IPS-15b (cell line): Measurements from ENCODE around the gene RNPS1.

ENCODE experiments used
- H3K27me3 ChIP-seq: one replicate; pipeline ENCODE4 v1.6.1; 2013; ENCODE audit warnings: low read length; ENCODE audit not compliant: control insufficient read depth, insufficient read depth
- H3K36me3 ChIP-seq: one replicate; pipeline ENCODE4 v1.6.1; 2013; ENCODE audit warnings: low read length; ENCODE audit not compliant: control insufficient read depth, insufficient read depth
- H3K4me1 ChIP-seq: one replicate; pipeline ENCODE4 v1.6.1; 2013; ENCODE audit warnings: mild to moderate bottlenecking, low read length; ENCODE audit not compliant: control insufficient read depth, insufficient read depth
- H3K4me3 ChIP-seq: one replicate; pipeline ENCODE4 v1.5.1; 2013; ENCODE audit warnings: low read depth, low read length
- H3K9ac ChIP-seq: one replicate; pipeline ENCODE4 v1.6.1; 2013; ENCODE audit warnings: low read depth, mild to moderate bottlenecking, low read length
- H3K9me3 ChIP-seq: one replicate; pipeline ENCODE4 v1.6.1; 2013; ENCODE audit warnings: mild to moderate bottlenecking, low read length; ENCODE audit not compliant: control insufficient read depth, insufficient read depth

Gene RNPS1

DNA sequence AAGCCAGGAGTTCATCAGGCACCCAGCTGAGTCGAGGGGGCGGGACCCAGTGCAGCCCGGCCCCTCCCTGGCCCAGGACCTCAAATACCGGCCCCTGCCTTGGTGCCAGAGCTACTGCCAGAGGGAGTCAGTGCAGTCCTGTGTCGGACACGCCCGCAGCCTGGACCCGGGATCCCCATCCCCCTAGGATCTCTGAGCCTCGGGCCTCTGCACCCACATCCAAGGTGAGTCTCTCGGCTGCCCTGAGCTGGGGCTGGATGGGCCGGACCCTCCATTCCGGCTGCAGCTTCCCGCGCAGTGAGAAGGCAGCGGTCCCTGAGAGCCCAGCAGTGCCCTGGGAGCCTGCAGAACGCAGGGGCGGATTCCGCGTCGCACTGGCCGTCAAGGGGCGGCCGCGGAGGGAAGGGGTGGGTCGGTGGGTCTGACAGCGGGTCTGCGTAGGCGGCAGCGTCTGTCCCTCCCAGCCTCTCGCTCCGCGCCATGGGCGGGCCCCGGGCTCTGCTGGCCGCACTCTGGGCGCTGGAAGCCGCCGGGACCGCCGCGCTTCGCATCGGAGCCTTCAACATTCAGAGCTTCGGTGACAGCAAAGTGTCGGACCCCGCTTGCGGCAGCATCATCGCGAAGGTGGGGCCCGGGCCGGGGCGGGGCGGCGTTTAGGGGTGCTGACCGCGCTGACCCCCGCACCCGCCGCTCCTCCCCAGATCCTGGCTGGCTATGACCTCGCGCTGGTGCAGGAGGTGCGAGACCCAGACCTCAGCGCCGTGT, 31.4 kb downstream of the RNPS1 start, which contains the start of gene DNASE1L2:
DNASE1L2 (plus strand) TSS at position 108 of the 765 bp plus-strand sequence; CDS start at position 481, 373 bp downstream.
- H3K36me3 ChIP-seq: peaks cover 41% of the 10 kb centered on the region
- H3K27me3 ChIP-seq: peaks cover 3% of the 10 kb centered on the region
- H3K9me3 ChIP-seq: no peaks in the 10 kb centered on the region
- H3K4me1 ChIP-seq: no peaks in the 10 kb centered on the region
- peak within 1 kb of the TSS; percentile 31 for H3K4me3 ChIP-seq
- no peak within 1 kb of the TSS for H3K9ac ChIP-seq

DNA sequence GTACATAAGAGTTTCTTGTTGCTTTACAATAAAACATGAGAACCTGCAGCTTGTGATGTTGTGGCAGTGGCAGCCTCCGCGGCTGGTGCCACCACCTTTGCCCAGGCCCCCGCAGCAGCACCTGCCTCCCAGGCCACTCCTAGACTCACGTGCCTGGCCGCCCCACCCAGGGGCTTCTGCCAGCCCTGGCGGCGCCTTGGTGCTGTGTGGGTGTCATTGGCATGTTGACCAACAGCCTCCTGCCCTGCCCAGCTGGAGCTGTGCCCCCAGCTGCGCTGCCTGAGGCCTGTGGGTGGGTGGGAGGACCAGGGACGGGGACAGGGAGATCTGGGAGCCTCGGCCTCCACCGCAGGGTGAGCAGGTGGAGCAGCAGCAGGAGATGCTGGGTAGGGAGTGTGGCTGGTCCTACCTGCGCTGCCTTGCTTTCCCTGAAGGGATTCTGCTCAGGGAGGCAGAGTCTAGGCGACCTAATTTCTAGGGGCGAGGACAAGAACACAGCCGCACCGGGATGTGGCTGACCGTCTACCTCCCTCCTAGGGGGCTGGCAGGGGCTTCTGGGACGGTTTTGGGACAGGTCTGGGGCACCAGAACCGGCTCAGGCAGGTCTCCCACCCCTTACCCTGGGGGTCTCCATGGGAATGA, 32.1 kb downstream of the RNPS1 start:
- Histone ChIP-seq H3K27me3 (peaks cover 3% of the 10 kb centered on the region), H3K4me3 (peak overlapping the region; percentile 31), H3K36me3 (peaks cover 45% of the 10 kb centered on the region), H3K4me1 (no peaks in the 10 kb centered on the region), H3K9ac (no peak overlapping the region), H3K9me3 (no peaks in the 10 kb centered on the region)

DNA sequence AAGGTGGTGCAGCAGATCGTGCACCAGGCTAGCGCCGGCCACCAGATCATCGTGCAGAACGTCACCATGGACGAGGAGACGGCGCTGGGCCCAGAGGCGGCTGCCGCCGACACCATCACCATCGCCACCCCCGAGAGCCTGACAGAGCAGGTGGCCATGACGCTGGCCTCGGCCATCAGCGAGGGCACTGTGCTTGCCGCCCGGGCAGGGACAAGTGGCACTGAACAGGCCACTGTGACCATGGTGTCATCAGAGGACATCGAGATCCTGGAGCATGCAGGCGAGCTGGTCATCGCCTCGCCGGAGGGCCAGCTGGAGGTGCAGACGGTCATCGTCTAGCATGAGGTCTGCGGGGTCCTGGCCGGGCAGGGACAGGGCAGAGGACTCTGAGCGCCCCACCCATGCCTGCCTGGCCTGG, 32.7 kb downstream of the RNPS1 start:
- no peak overlapping the region for H3K9ac ChIP-seq
- H3K4me1 ChIP-seq: no peaks in the 10 kb centered on the region
- H3K36me3 ChIP-seq: peaks cover 45% of the 10 kb centered on the region
- H3K9me3 ChIP-seq: no peaks in the 10 kb centered on the region
- peaks cover 3% of the 10 kb centered on the region for H3K27me3 ChIP-seq
- H3K4me3 ChIP-seq: no peak overlapping the region

DNA sequence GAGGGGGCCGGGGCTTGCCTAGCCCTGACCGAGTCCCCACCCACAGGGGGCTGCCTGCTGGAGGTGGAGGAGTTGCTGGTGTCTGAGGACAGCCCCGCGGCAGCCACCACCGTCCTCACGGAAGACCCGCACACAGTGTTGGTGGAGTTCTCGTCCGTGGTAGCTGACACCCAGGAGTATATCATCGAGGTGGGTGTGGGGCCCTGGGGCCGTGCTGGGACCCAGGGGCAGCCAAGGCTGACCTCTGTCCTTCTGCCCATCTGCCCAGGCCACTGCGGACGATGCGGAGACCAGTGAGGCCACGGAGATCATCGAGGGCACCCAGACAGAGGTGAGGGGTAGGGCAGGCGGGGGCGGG, 33.1 kb downstream of the RNPS1 start:
- Histone ChIP-seq H3K9ac (no peak overlapping the region), H3K4me1 (no peaks in the 10 kb centered on the region), H3K4me3 (no peak overlapping the region), H3K36me3 (peaks cover 48% of the 10 kb centered on the region), H3K27me3 (peaks cover 3% of the 10 kb centered on the region), H3K9me3 (no peaks in the 10 kb centered on the region)

DNA sequence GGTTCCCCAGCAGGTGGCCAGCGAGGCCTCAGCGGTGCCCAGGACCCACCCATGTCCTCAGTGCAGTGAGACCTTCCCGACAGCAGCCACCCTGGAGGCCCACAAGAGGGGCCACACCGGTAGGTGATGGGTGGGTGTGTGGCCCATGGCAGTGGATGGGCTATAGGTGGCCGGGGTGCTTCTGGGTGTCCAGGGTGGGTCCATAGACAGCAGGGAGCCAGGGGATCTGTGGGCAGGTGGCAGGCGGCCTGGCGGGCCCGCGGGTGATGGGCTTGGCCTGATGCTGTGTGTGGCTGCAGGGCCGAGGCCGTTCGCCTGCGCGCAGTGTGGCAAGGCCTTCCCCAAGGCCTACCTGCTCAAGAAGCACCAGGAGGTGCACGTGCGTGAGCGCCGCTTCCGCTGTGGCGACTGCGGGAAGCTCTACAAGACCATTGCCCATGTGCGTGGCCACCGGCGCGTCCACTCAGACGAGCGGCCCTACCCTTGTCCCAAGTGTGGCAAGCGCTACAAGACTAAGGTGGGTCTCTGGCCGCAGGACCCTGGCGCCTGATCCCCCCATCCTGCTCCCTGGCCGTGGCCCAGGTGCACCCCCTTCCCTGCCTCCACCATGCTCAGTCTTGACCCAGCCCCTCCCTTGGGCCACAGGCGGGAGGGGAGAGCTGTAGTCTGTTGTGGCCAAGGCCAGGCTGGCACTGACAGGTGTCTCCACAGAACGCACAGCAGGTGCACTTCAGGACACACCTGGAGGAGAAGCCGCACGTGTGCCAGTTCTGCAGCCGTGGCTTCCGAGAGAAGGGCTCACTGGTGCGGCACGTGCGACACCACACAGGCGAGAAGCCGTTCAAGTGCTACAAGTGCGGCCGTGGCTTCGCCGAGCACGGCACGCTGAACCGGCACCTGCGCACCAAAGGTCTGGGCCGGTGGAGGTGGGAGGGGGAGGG, 33.8 kb downstream of the RNPS1 start:
- Histone ChIP-seq H3K4me1 (no peaks in the 10 kb centered on the region), H3K4me3 (no peak overlapping the region), H3K9ac (no peak overlapping the region), H3K27me3 (peaks cover 3% of the 10 kb centered on the region), H3K9me3 (no peaks in the 10 kb centered on the region), H3K36me3 (peaks cover 55% of the 10 kb centered on the region)

DNA sequence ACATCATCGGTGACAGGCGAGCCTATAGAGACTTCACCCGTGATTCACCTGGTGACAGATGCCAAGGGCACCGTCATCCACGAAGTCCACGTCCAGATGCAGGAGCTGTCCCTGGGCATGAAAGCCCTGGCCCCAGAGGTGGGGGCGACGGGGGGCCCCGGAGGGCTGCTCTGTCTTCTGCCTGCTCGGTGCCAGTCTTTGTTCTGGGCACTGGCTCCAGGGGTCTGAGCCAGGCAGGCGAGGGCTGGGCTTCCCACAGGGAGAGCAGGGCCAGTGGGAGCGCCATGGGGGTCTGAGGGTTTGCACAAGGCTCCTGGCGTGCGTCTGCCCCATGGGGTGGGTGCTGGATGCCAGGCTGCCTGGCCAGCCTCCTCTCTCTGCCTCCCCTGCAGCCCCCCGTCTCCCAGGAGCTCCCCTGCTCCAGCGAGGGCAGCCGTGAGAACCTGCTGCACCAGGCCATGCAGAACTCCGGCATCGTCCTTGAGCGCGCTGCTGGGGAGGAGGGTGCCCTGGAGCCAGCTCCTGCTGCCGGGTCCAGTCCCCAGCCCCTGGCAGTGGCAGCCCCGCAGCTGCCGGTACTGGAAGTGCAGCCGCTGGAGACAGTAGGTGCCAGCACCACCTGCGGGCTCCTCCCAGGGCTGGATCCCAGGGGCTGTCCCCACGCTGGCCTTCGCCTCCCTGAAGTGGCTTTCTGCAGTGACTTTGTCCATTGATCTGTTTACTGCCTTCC, 34.7 kb downstream of the RNPS1 start:
- H3K27me3 ChIP-seq: peaks cover 3% of the 10 kb centered on the region
- peaks cover 64% of the 10 kb centered on the region for H3K36me3 ChIP-seq

DNA sequence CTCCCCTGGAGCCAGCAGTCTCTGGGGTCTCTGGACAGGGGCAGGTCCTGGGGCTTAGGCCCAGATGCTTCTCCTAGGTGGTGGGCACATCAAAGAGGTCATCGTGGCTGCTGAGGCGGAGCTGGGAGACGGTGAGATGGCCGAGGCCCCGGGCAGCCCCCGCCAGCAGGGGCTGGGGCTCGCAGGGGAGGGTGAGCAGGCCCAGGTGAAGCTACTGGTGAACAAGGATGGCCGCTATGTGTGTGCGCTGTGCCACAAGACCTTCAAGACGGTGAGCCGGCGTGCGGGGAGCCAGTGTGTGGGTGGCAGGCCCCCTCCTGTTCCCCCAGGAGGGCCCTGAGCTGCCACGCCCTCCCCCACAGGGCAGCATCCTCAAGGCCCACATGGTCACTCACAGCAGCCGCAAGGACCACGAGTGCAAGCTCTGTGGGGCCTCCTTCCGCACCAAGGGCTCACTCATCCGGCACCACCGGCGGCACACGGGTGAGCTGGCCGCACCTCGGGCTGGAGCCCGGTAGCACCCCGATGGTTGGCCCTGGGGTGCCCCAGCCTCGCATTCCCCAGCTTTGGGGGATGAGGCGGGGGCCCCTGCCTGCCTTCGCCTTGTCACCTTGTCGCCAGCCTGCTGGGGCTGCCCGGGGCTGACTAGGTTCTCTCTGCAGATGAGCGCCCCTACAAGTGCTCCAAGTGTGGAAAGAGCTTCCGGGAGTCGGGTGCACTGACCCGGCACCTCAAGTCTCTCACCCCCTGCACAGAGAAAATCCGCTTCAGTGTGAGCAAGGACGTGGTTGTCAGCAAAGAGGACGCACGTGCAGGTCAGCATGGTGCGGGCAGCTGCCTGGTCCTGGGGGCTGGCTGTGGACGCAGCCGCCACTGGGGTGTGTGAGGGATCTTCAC, 35.6 kb downstream of the RNPS1 start:
- H3K27me3 ChIP-seq: no peaks in the 10 kb centered on the region
- H3K9me3 ChIP-seq: no peaks in the 10 kb centered on the region
- H3K36me3 ChIP-seq: peaks cover 66% of the 10 kb centered on the region
- H3K4me3 ChIP-seq: no peak overlapping the region
- H3K9ac ChIP-seq: no peak overlapping the region
- H3K4me1 ChIP-seq: no peaks in the 10 kb centered on the region

More for the DNA sequence above, 34.7 kb downstream of the RNPS1 start:
- Histone ChIP-seq H3K4me3 (no peak overlapping the region), H3K4me1 (no peaks in the 10 kb centered on the region), H3K9ac (no peak overlapping the region), H3K9me3 (no peaks in the 10 kb centered on the region)

DNA sequence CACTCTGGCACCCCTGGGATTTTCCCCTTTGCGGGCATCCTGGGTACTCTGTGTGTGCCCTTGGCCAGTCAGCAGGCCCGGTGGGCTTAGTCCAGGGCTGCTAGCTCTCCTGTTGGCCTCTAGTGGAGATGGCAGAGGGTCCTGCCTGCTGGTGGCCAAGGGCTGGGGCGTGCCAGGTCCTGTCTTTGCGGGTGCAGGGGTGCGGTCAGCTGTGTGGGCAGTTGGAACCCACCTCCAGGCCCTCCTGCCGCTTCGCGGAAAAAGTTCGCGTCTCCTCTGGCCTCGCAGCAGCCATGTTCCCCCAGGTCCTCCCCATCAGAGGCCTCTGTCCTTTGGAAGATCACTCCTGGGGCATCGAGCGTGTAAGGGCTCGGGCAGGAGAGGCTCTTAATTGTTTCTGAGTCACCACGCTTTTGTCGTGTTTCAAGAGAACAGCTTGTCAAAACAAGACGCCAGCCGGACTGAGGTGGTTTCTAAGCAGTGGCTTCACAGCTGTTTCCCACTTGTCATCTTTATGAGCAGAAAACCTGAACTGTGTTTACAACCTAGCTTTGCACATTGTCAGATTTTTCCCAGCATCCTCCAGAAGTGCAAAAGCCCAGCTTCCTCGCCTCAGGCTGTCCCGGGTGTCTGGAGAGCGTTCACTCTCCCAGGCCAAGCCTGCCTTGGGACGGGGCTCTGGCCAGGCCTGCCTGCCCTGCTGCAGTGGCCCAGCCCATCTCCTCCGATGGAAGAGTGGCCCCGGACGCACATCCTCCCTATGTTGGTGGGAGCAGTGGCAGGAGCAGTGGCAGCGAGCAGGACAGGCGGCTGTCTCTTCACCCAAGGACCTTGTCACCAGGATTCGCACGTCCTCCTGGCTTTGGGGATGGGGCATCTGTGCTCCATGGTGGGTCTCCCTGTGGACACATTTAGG, 36.7 kb downstream of the RNPS1 start:
- no peaks in the 10 kb centered on the region for H3K4me1 ChIP-seq
- no peaks in the 10 kb centered on the region for H3K27me3 ChIP-seq
- H3K36me3 ChIP-seq: peaks cover 66% of the 10 kb centered on the region
- no peak overlapping the region for H3K4me3 ChIP-seq
- H3K9ac ChIP-seq: no peak overlapping the region
- H3K9me3 ChIP-seq: no peaks in the 10 kb centered on the region

DNA sequence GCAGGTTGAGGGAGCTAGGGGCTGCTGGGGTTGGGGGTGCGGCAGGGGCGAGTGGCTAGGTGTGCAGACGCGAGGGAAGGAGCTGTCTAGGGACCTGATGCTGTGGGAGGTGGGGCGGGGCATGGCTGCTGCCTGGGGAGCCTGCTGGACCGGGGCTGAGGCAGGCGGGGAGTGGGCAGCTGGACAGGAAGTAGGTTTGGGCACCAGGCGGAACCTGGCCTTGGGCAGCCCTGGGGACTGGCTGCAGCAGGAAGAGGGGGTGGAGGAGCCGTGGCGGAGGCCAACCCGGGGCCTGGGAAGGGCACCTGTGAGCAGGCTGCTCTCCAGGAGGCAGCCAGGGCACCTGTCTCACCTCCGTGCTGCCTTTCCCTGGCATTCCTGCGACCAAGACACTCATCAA, 37.5 kb downstream of the RNPS1 start:
- H3K36me3 ChIP-seq: peaks cover 59% of the 10 kb centered on the region
- H3K4me3 ChIP-seq: no peak overlapping the region
- no peaks in the 10 kb centered on the region for H3K9me3 ChIP-seq
- no peak overlapping the region for H3K9ac ChIP-seq
- no peaks in the 10 kb centered on the region for H3K4me1 ChIP-seq
- no peaks in the 10 kb centered on the region for H3K27me3 ChIP-seq
